Measurements from ENCODE around the gene STAM.

The STAM gene

GRCh38 chr10:17731331-17732020, 87.5 kb downstream of the STAM start:
- TF ChIP-seq CTCF (conservative IDR thresholded peaks at IDR 0.05; ENCODE audit: control insufficient read depth, insufficient read depth, low read depth, low read length) = no peak
- DNase-seq (ENCODE audit: low read depth) = no peak
- H3K4me3 ChIP-seq (ENCODE audit: control insufficient read depth, low read depth, low read length) = no peak overlapping the region

DNA sequence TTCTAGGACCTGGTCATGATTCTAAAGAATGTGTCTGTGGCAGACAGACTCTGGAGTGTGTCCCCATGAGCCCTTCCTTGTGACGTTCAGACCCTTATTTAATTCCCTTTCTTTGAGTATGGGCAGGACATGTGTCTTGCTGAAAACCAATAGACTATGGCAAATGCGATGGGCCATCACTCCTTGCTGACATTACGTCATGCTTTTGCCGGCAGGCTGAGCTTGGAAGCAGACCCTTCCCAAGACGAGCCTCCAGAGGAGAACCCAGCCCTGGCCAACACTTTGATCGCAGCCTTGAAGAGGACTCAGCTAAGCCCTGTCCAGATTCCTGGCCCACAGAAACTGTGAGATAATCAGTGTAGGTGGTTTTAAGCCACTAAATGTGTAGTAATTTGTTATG, 89.7 kb downstream of the STAM start:
- no peak for TF ChIP-seq CTCF (conservative IDR thresholded peaks at IDR 0.05; ENCODE audit: control insufficient read depth, insufficient read depth, low read depth, low read length)
- H3K4me3 ChIP-seq (ENCODE audit: control insufficient read depth, low read depth, low read length) = no peak overlapping the region
- no peak for DNase-seq (ENCODE audit: low read depth)

DNA sequence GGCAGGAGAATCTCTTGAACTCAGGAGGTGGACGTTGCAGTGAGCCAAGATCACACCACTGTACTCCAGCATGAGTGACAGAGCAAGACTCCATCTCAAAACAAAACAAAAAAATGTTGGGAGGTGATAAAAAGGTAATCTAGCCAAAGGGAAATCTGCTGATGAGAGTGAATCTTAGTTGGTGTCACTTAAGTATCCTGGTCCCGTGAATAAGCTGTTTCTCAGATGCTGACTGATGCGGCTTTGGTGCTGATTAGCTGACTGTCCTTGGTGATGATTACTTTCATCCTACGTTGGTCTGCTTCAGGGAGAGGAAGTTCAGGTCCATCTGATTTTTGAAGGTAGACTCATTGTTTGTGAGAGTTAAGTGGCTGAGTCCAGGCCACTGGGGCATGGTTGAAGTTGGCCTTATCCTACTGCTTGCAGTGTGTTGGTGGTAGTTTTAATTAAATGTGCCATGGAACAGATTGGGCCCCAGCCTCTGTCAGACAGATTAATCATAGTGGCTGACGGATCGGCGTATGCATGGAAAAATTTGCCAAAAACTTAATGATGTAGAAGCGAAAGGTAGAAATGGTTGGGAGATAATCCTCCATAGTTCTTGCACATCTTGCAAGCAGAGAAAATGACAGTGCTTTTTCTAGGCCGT, 90.6 kb downstream of the STAM start:
- TF ChIP-seq CTCF (conservative IDR thresholded peaks at IDR 0.05; ENCODE audit: control insufficient read depth, insufficient read depth, low read depth, low read length) = no peak
- DNase-seq (ENCODE audit: low read depth) = no peak
- H3K4me3 ChIP-seq (ENCODE audit: control insufficient read depth, low read depth, low read length) = no peak overlapping the region

- no peak for TF ChIP-seq CTCF (conservative IDR thresholded peaks at IDR 0.05; ENCODE audit: control insufficient read depth, insufficient read depth, low read depth, low read length)
- DNase-seq (ENCODE audit: low read depth) = no peak
- no peak overlapping the region for H3K4me3 ChIP-seq (ENCODE audit: control insufficient read depth, low read depth, low read length)
These were observed 91.4 kb downstream of the STAM start for GRCh38 chr10:17735166-17735941.

DNA sequence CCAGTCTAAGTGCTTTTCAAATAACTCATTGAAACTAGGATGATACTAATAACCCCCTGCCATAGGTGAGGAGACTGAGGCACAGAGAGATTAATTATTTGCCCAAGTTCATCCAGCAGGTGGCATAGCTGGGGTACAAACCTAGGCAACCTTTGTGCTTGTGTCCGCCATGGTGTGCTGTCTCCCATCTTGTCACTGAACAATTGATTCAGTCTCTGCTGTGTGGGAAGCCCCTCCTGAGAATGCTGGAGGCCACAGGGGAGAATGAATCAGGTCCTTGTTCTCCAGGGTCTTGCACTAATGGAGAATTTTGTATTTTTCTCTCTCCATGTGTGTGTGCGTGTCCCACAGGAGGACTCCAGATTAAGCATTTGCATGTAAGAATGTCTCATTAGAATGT, 92.3 kb downstream of the STAM start:
- DNase-seq (ENCODE audit: low read depth) = no peak
- no peak for TF ChIP-seq CTCF (conservative IDR thresholded peaks at IDR 0.05; ENCODE audit: control insufficient read depth, insufficient read depth, low read depth, low read length)
- no peak overlapping the region for H3K4me3 ChIP-seq (ENCODE audit: control insufficient read depth, low read depth, low read length)

GRCh38 chr10:17737027-17737965, 93.3 kb downstream of the STAM start:
- peak; percentile 62 for TF ChIP-seq CTCF (conservative IDR thresholded peaks at IDR 0.05; ENCODE audit: control insufficient read depth, insufficient read depth, low read depth, low read length)
- peak; percentile 63 for DNase-seq (ENCODE audit: low read depth)
- no peak overlapping the region for H3K4me3 ChIP-seq (ENCODE audit: control insufficient read depth, low read depth, low read length)
